Esophagus muscularis mucosa (tissue), 2 donors: Measurements from ENCODE around the gene ANTXRL.

ENCODE experiments used
- EP300 ChIP-seq: sonication (generic); formaldehyde crosslinking; IDR thresholded peaks from one replicate; pipeline ENCODE4 v1.6.1; 2017; ENCODE audit warnings: antibody characterized with exemption
- POLR2A ChIP-seq: fragments of 450-650 bp; IDR thresholded peaks from one replicate; pipeline ENCODE4 v1.6.1; 2017; ENCODE audit warnings: antibody characterized with exemption, moderate library complexity, mild to moderate bottlenecking, low read depth

- TF ChIP-seq EP300 (no peak), POLR2A (no peak)
These were observed 19.9 kb downstream of the ANTXRL start for GRCh38 chr10:46306516-46307184.
